T follicular helper cell (primary cell): ENCODE data around the gene DCLK2.

Experiments used
- DNase-seq: peaks from one replicate; pipeline ENCODE4 v3.0.0-alpha.2; 2020; ENCODE audit warnings: low read depth

DCLK2 gene

GRCh38 chr4:150209140-150209829 lies 131.0 kb downstream of the DCLK2 start:
- no peak for DNase-seq

DNA sequence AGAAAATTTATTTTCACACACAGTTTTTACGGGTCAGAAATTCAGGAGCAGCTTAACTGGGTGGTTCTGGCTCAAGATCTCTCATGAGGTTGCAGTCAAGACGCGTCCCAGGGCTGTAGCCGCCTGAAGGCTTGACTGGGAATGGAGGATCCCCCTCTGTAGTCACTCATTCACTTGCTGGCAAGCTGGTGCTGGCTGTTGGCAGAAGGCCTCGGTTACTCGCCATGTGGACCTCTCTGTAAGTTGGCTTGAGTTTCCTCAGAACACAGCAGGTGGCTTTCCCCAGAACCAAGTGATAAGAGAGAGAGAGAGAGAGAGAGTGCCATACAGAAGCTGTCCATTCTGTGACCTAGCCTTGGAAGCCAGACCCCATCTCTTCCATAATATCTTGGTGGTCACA lies 132.8 kb downstream of the DCLK2 start:
- no peak for DNase-seq

- no peak for DNase-seq
These were observed 133.7 kb downstream of the DCLK2 start for GRCh38 chr4:150211799-150212445.

DNA sequence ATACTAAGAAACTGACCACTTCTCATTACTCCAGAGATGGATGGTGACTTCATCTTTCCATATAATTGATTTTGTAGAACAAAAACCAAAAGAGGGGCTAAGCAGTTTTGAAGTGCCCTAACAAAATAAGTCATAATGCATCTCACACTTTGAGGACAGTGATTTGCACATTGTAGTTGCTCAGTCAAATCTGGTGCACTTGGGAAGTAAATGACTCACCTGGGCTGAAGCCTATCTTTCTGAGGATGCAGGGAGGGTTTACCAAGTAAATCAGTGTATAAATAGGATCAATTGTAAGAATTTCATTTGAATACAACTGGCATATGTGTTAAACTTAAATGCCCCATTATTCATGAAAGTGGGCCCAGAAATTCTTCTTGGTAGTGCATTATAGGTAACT lies 134.2 kb downstream of the DCLK2 start:
- DNase-seq = no peak

- no peak for DNase-seq
These were observed 134.7 kb downstream of the DCLK2 start for GRCh38 chr4:150212927-150213326.

GRCh38 chr4:150215601-150216000 lies 137.4 kb downstream of the DCLK2 start:
- DNase-seq = no peak

GRCh38 chr4:150216726-150217125 lies 138.5 kb downstream of the DCLK2 start:
- DNase-seq = no peak

DNA sequence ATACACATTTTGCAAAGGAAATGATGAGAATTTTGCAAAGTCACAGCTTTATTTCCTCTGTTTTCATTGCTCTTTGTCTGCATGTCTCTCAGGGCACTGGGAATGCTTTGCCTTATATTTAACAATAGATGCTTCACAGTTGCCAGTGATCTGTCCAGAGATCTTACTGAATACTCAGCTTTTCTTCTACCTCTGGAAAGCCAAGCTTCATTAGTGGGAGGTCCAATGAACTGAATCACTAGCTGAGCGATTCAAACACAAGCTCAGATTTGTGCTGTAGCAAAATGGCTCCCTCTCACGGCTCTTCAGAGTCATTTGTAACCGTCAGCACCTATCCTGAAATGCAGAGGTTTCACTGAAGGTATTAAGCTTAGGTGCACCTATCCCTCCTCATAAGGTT lies 138.9 kb downstream of the DCLK2 start:
- no peak for DNase-seq

GRCh38 chr4:150217808-150218207 lies 139.6 kb downstream of the DCLK2 start:
- DNase-seq = no peak

GRCh38 chr4:150218447-150218846 lies 140.2 kb downstream of the DCLK2 start:
- DNase-seq = no peak

GRCh38 chr4:150219841-150220240 lies 141.6 kb downstream of the DCLK2 start:
- no peak for DNase-seq

DNA sequence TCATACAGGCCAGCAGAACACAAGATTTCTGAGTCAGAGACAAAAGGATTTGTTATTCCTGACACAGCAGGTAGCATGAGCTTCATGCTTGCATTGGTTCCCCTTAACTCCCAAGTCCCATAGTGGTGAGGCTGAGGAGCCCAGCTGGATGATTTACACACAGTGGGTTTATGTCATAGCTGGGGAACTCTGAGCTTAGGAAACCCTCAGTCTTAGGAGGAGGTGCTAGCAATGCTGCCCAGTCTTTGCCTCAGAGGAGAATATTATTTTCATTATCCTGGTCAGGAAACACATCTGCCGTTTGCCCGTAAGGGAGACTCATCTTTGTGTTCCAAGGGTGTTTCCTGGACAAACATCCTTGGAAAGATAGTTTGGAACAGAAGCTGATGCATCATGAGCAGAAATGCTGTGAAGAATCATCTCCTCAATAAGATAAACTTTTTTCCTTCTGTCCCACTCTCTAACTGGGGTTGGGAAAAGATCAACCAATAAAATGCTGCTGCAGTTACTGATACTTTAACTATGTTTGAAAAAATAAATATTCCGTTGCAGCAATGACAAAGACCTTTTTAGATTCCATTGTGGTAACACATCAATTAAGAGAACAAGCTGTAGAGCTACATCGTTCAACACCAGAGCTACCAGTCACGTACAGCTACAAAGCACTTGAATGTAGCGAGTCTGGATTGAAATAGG lies 146.8 kb downstream of the DCLK2 start:
- DNase-seq = no peak

DNA sequence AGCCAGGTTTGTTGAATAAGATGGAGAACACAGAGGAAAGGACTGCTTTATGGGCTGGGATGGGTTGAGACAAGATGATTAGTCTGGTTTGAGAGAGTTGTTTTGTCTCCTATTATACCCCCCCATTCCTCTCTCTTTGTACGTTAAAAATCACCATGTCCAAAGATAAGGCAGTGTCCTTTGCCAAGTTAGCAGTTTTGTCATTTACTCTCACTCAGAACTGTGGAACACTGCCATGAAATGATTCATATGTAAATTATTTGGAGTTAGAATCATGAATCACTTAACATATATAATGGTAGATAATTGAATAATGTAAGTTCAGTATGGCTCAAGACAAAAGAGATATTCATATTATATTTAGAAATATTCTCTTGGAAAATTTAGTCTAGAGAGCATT lies 151.3 kb downstream of the DCLK2 start:
- no peak for DNase-seq

- DNase-seq = no peak
These were observed 152.3 kb downstream of the DCLK2 start for GRCh38 chr4:150230561-150230960.

- DNase-seq = no peak
These were observed 153.0 kb downstream of the DCLK2 start for GRCh38 chr4:150231107-150231770.

DNA sequence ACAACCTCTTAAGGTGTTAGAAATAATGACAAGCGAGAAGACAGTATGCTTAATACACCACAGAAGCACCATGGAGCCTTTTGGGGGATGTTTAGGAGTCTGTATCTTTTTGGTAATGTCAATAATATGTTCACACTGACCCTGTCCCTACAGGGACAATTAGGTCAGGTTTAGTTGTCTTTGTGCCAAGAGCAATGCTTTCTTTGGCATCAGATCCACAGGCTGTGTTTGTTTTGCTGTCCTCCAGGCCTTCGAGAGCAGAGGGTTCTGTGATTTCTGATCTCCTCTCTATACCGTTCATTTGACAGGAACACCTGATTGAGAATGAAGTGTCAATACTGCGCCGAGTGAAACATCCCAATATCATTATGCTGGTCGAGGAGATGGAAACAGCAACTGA lies 153.8 kb downstream of the DCLK2 start:
- no peak for DNase-seq

DNA sequence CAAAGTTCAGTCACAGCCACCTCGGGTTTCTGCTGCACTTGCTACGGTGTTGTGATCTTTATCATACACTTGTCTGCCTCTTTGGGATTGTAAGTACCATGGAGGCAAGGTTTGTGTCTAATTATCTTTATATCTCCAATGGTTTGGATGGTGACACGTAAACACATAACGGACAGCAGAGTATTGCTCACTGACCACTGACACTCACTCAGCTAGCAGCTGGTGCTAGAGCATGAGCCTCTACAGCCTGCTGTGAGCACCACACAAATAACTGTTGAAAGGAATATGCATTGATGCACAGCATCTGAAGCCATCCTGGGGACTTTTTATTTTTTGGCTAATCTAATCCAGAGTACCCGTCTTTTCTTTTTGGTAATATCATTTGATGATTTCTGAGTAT lies 156.0 kb downstream of the DCLK2 start:
- no peak for DNase-seq

DNA sequence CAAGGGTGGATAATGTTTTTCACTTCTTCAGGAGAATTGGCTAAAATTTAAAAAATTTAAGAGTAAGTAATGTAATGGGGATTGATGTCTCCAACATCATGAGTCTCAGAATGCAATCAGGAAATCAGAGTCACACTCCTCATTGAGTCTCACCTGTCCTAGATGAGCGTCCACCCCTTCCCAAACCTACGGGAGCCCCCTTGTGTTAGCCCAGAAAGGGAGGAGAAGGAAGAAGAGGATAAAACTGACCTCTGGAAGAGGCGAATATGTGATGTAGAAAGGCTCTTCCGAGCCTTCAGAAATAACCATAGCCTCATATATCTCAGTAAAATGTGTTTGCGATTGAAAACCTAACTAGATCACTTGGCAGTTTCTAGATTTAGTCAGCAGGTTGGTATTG lies 157.1 kb downstream of the DCLK2 start:
- DNase-seq = no peak

DNA sequence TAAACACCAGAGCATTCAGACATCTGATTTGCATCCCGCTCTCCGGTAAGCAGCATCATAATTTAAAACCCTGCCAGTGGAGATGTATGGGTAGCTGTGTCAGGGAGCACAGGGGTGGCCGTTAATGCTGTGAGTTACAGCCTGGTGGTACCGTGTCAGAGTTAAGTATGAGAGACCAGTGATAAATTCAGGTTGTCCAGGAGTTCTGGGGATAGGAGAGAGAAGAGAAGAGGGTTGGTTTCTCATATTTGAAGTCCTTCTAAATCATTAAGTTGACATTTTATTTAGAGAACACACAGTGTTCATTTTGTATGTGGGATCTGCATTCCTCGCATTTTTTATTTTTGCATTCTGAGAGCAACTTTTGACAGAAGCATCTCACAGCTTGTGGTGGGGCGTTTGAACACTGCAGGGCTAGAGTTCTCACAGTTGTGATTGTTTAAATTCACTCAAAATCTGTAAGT lies 157.6 kb downstream of the DCLK2 start:
- DNase-seq = no peak

GRCh38 chr4:150236626-150237025 lies 158.4 kb downstream of the DCLK2 start:
- DNase-seq = no peak

DNA sequence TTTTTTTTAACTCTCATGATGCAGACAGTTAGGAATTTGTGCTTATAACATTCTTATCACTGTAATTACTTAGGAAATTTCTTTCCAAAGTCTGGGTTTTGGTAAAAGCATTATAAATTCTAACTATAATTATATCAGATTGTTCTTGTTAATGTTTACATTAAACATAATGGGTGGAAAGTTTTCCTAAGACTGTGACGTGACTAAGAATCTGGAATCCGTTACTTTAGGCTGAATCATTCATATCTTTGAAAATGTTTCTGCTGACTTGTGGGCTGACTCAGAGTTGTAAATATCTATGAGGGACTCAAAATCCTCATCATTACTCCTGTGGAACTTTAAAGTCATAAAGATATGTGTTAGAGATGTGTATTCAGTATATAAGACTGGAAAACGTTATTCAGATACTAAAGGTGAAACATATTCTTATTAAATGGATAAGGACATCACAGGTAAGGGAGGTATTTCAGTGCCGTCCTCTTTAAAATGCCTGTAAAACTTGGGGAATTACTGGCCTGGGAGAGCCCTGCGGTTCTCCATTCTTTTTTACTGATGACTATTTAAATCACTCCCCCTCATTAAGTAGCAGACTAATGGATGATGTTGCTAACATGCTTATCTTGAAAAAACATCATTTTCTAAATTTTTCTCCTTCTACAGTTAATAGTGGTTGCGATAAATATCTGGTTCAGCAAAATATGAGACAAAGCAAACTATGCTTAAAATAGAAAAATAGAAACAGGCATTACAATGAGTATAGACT lies 159.0 kb downstream of the DCLK2 start:
- DNase-seq = no peak

DNA sequence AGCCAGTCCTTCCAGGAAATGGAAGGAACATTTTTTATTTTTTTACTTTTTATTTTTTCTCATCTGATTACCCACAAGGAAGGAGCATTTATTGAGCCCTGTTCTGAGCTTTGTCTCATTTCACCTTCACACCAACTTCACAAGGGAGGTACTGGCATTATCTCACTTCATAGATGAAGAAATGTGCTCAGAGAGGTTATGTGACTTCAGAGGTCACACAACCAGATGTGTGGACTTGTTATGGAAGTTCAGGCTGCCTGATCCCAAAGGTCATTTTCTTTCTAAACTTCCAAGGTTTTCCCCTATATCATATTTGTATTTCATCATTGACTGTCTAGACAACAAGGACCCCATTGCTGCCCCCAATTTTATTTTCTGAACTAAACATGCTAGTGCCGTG lies 160.3 kb downstream of the DCLK2 start:
- no peak for DNase-seq
